H1 (cell line): ENCODE measurements around the gene TSKU. TPM values are rescaled to one million over a fixed set of nuclear protein-coding genes. Genes with fewer than 3 reads are reported as not detected.

ENCODE experiments used
- CHD7 ChIP-seq: fragments of 300-600 bp; sonication (generic); IDR thresholded peaks from 2 replicates; pipeline ENCODE4 v1.7.1; 2012; ENCODE audit warnings: low read length, moderate library complexity, mild to moderate bottlenecking, inconsistent platforms; ENCODE audit not compliant: insufficient replicate concordance
- NANOG ChIP-seq: IDR thresholded peaks from 2 replicates; pipeline ENCODE4 v1.6.1; 2011; ENCODE audit warnings: low read length, low read depth, mild to moderate bottlenecking, inconsistent platforms; ENCODE audit not compliant: insufficient read depth, poor library complexity, severe bottlenecking
- RAD21 ChIP-seq, 2 experiments: IDR thresholded peaks in 1 of 2; conservative IDR thresholded peaks in 1 of 2; 2 replicates each; pipeline ENCODE4 v1.6.1; 2011; ENCODE audit warnings: low read depth in 2 of 2, low read length in 2 of 2, improper control_type of control experiment in 1 of 2, inconsistent platforms in 1 of 2, mild to moderate bottlenecking in 1 of 2, moderate library complexity in 1 of 2
- SIN3A ChIP-seq, 2 experiments: IDR thresholded peaks in 1 of 2; conservative IDR thresholded peaks in 1 of 2; 2 replicates each; pipeline ENCODE4 v1.6.1; 2011 to 2012; ENCODE audit warnings: low read length in 2 of 2, improper control_type of control experiment in 1 of 2, low read depth in 1 of 2, mild to moderate bottlenecking in 1 of 2
- SP1 ChIP-seq: IDR thresholded peaks from 2 replicates; pipeline ENCODE4 v1.6.1; 2011; ENCODE audit warnings: low read depth, low read length
- SP2 ChIP-seq: IDR thresholded peaks from 2 replicates; pipeline ENCODE4 v1.6.1; 2012; ENCODE audit warnings: mild to moderate bottlenecking, low read length, inconsistent platforms
- TEAD4 ChIP-seq: IDR thresholded peaks from 2 replicates; pipeline ENCODE4 v1.6.1; 2012; ENCODE audit warnings: low read depth, low read length, inconsistent platforms, mixed read lengths
- polyA plus RNA-seq, 7 experiments: library from polyadenylated mRNA; depleted of rRNA in 3 of 7; stranded (reverse) in 5 of 7; unstranded in 2 of 7; fragments of >200 nt in 5 of 7; fragments of 200-250 nt in 2 of 7; gene quantifications; 1 replicate in 5 of 7; 2 replicates in 1 of 7; 4 replicates in 1 of 7; pipeline versions ENCODE4 v1.2.1 to v1.2.3, GENCODE V29; 2011 to 2013; ENCODE audit warnings: missing spikeins in 2 of 7, mixed read lengths in 2 of 7
- total RNA-seq: library from RNA; stranded (reverse); fragmentation: NEBNext Ultra II Directional; extraction: Animal tissue kit (Norgen Biotek cat#: 25700); gene quantifications from 2 replicates; pipeline ENCODE4 v1.2.1, GENCODE V29; 2021
- TF ChIP-seq, protein P1 (sequence below): IDR thresholded peaks from 2 replicates; pipeline ENCODE4 v1.6.1; 2012; ENCODE audit warnings: inconsistent platforms

TSKU gene
- total and polyA plus RNA-seq, 2 of the 8 experiments (the other 6 are each of a cell fraction or from before 2014, with no cell fraction given): 22.8 to 28.4 TPM

- TF ChIP-seq CHD7 (no peak), NANOG (no peak), RAD21 (IDR thresholded peaks at IDR 0.05 in 1 of 2, conservative IDR thresholded peaks at IDR 0.05 in 1 of 2; ENCODE audit: low read depth in 2 of 2, low read length in 2 of 2) (no peak), SP1 (no peak), TEAD4 (no peak), SIN3A (conservative IDR thresholded peaks at IDR 0.05 in 1 of 2, IDR thresholded peaks at IDR 0.05 in 1 of 2; ENCODE audit: low read depth in 1 of 2, low read length in 2 of 2) (no peak), SP2 (no peak)
- TF ChIP-seq, protein P1, sequence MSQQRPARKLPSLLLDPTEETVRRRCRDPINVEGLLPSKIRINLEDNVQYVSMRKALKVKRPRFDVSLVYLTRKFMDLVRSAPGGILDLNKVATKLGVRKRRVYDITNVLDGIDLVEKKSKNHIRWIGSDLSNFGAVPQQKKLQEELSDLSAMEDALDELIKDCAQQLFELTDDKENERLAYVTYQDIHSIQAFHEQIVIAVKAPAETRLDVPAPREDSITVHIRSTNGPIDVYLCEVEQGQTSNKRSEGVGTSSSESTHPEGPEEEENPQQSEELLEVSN: no peak
Measured at GRCh38 chr11:76772783-76773106, 10.4 kb upstream of the TSKU start (continued).
